Body of pancreas (tissue), 4 donors: ENCODE measurements around the gene HSD11B2.

Source experiments
- POLR2A ChIP-seq, 3 donors: fragments of 450-650 bp; IDR thresholded peaks; one replicate each; pipeline ENCODE4 v1.6.1; 2016; ENCODE audit warnings: antibody characterized with exemption in 3 of 3, mild to moderate bottlenecking in 2 of 3
- TF ChIP-seq, protein P1 (sequence below), 7 experiments: fragments of 450-650 bp in 4 of 7; fragments of 200-600 bp in 3 of 7; sonication (generic) in 3 of 7; IDR thresholded peaks; one replicate each; pipeline ENCODE4 v1.5.1; 2016 to 2019; ENCODE audit warnings: antibody characterized with exemption in 7 of 7

GRCh38 chr16:67393788-67394154 lies 37.1 kb upstream of the HSD11B2 start:
- TF ChIP-seq, protein P1, sequence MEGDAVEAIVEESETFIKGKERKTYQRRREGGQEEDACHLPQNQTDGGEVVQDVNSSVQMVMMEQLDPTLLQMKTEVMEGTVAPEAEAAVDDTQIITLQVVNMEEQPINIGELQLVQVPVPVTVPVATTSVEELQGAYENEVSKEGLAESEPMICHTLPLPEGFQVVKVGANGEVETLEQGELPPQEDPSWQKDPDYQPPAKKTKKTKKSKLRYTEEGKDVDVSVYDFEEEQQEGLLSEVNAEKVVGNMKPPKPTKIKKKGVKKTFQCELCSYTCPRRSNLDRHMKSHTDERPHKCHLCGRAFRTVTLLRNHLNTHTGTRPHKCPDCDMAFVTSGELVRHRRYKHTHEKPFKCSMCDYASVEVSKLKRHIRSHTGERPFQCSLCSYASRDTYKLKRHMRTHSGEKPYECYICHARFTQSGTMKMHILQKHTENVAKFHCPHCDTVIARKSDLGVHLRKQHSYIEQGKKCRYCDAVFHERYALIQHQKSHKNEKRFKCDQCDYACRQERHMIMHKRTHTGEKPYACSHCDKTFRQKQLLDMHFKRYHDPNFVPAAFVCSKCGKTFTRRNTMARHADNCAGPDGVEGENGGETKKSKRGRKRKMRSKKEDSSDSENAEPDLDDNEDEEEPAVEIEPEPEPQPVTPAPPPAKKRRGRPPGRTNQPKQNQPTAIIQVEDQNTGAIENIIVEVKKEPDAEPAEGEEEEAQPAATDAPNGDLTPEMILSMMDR (IDR thresholded peaks at IDR 0.05), result no peak
- TF ChIP-seq POLR2A (IDR thresholded peaks at IDR 0.05), result no peak
